VCaP (cell line): ENCODE data around the gene ANO4.

Experiments
- H3K27ac ChIP-seq: fragments of 450-650 bp; 2 replicates; pipeline ENCODE4 v1.5.1; 2017
- CTCF ChIP-seq: fragments of 450-650 bp; conservative IDR thresholded peaks from 2 replicates; pipeline ENCODE4 v1.5.1; 2017; ENCODE audit warnings: mild to moderate bottlenecking, moderate library complexity

Gene ANO4

GRCh38 chr12:100830003-100830795 is 35.6 kb downstream of the ANO4 start:
- no peak for TF ChIP-seq CTCF
- H3K27ac ChIP-seq = no peak overlapping the region

- no peak for TF ChIP-seq CTCF
- H3K27ac ChIP-seq = no peak overlapping the region
These were observed 38.7 kb downstream of the ANO4 start for GRCh38 chr12:100833282-100833681.

- TF ChIP-seq CTCF = no peak
- no peak overlapping the region for H3K27ac ChIP-seq
These were observed 46.2 kb downstream of the ANO4 start for GRCh38 chr12:100840748-100841147.

GRCh38 chr12:100842156-100842555 is 47.6 kb downstream of the ANO4 start:
- H3K27ac ChIP-seq = no peak overlapping the region
- no peak for TF ChIP-seq CTCF

GRCh38 chr12:100843061-100843460 is 48.5 kb downstream of the ANO4 start:
- TF ChIP-seq CTCF = no peak

GRCh38 chr12:100845095-100845494 is 50.5 kb downstream of the ANO4 start:
- no peak for TF ChIP-seq CTCF
- no peak overlapping the region for H3K27ac ChIP-seq

More at GRCh38 chr12:100843061-100843460, 48.5 kb downstream of the ANO4 start:
- no peak overlapping the region for H3K27ac ChIP-seq

- H3K27ac ChIP-seq = no peak overlapping the region
- TF ChIP-seq CTCF = no peak
These were observed 57.1 kb downstream of the ANO4 start for GRCh38 chr12:100851637-100852036.
